Pancreas (tissue), 10 donors: ENCODE data around the gene CHMP4A. TPM values are rescaled to one million over a fixed set of nuclear protein-coding genes. Genes with fewer than 3 reads are reported as not detected.

ENCODE experiments used
- ATAC-seq, 4 donors: fragments of 200-7000 bp; cut with Tn5 transposase; one replicate each; pipeline versions ENCODE4 v1.8.0 to v1.9.1; 2020; ENCODE audit warnings: mild to moderate bottlenecking in 4 of 4, moderate library complexity in 4 of 4
- DNase-seq, 6 donors: peaks; one replicate each; pipeline ENCODE4 v3.0.0-alpha.2; 2020
- FAIRE-seq: peaks from 2 replicates; lab custom pipeline; 2012; peaks lifted over from hg19 to GRCh38; lab: Jason Lieb, UNC
- H3K27ac ChIP-seq, 4 donors: fragments of 200-600 bp; sonication (generic); 1 replicate in 3 of 4; 2 replicates in 1 of 4; pipeline versions ENCODE4 v1.5.0 to v1.8.0; 2020
- H3K27me3 ChIP-seq, 4 donors: fragments of 200-600 bp; one replicate each; pipeline ENCODE4 v1.8.0; 2021
- H3K36me3 ChIP-seq, 3 donors: fragments of 200-600 bp; sonication (generic) in 1 of 3; one replicate each; pipeline versions ENCODE4 v1.5.0 to v1.8.0; 2020 to 2021
- H3K4me1 ChIP-seq, 3 donors: fragments of 200-600 bp; one replicate each; pipeline ENCODE4 v1.8.0; 2021
- H3K4me3 ChIP-seq, 4 donors: fragments of 200-600 bp; sonication (generic) in 2 of 4; one replicate each; pipeline versions ENCODE4 v1.5.0 to v1.8.0; 2020 to 2021
- H3K9me3 ChIP-seq, 4 donors: fragments of 200-600 bp; one replicate each; pipeline ENCODE4 v1.8.0; 2021
- CTCF ChIP-seq, 4 donors: fragments of 200-600 bp; sonication (generic) in 3 of 4; IDR thresholded peaks; one replicate each; pipeline versions ENCODE4 v1.5.0 to v1.8.0; 2021; ENCODE audit warnings: antibody characterized with exemption in 4 of 4
- WGBS, 2 donors: extraction: QIAGEN DNeasy Blood & Tissue Kit; methylation state at CpG; one replicate each; pipeline ENCODE4 v1.1.7; 2013; 5-methylcytosine and 5-hydroxymethylcytosine counted together
- intact Hi-C, 3 donors: fragments of 100-400 bp; cut with DNase I; formaldehyde crosslinking; loops; one replicate each; pipeline versions ENCODE4 v1.11.1 to v1.14.2; 2022
- polyA plus RNA-seq, 2 donors: library from polyadenylated mRNA; stranded (reverse); fragments of 200-250 nt; gene quantifications; one replicate each; pipeline ENCODE4 v1.2.3, GENCODE V29; 2013
- total RNA-seq, 6 donors: library from RNA; stranded (reverse); fragmentation: NEBNext Ultra II Directional in 4 of 6; extraction: Animal tissue kit (Norgen Biotek cat#: 25700) in 4 of 6; gene quantifications; one replicate each; pipeline versions ENCODE4 v1.2.1 to v1.2.4, GENCODE V29; 2021 to 2023
- donor health status: healthy with polysubstance abuse.
- donor health status: DM: no; HTN: no; CAD: no; lungs with moderate emphysema.
- donor health status: DM: no; HTN: no; CAD: no.
- donor health status: control.
- donor health status: control.
- donor health status: Bipolar disorder and iron deficiency.
- donor health status: DM: yes; HTN: yes; CAD: no.
- donor health status: DM: no; HTN: no; CAD: no.
- donor health status: DM: no; HTN: no; CAD: no.
- donor health status: DM: yes; HTN: yes; CAD: no.

CHMP4A gene
- total and polyA plus RNA-seq, 8 donors, result 16.3 to 79.9 (median 23.5) TPM

DNA sequence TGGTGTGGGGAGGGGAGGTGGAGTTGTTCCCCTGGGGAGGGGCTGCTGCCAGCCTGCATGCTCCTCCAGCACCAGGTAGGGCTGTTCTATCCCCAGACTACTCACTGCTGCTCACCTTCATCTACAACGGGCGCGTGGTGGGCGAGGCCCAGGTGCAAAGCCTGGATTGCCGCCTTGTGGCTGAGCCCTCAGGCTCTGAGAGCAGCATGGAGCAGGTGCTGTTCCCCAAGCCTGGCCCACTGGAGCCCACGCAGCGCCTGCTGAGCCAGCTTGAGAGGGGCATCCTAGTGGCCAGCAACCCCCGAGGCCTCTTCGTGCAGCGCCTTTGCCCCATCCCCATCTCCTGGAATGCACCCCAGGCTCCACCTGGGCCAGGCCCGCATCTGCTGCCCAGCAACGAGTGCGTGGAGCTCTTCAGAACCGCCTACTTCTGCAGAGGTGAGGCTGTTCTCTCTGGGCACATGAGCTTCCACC, 48.7 kb downstream of the CHMP4A start:
- peaks cover 0 to 19% (median 0%) of the 10 kb centered on the region in 3 donors for H3K4me1 ChIP-seq
- H3K9me3 ChIP-seq, result no peaks in the 10 kb centered on the region
- H3K4me3 ChIP-seq, result no peak overlapping the region
- H3K36me3 ChIP-seq, result peaks cover 5 to 44% (median 24%) of the 10 kb centered on the region in 3 donors
- H3K27me3 ChIP-seq, result no peaks in the 10 kb centered on the region
- no peak for FAIRE-seq
- H3K27ac ChIP-seq, result no peak overlapping the region
- TF ChIP-seq CTCF (IDR thresholded peaks at IDR 0.05), result no peak
- DNase-seq, result peak in 1 of 6 donors; percentile 42
- intact Hi-C loops, result no loop called here
- WGBS, 2 donors, result 85 to 94% methylated on average over 12 to 14 of the region's 14 CpGs
- ATAC-seq, result no peak

GRCh38 chr14:24162093-24162492, 51.2 kb downstream of the CHMP4A start:
- H3K9me3 ChIP-seq, result no peaks in the 10 kb centered on the region
- WGBS, 2 donors, result 36 to 49% methylated on average over 8 of the region's 8 CpGs
- peaks cover 0 to 19% (median 0%) of the 10 kb centered on the region in 3 donors for H3K4me1 ChIP-seq
- TF ChIP-seq CTCF (IDR thresholded peaks at IDR 0.05), result no peak
- H3K4me3 ChIP-seq, result peak overlapping the region in 2 of 4 donors; percentile 55 to 61
- no peaks in the 10 kb centered on the region for H3K27me3 ChIP-seq
- FAIRE-seq, result no peak
- intact Hi-C loops, result no loop called here
- ATAC-seq, result peak in 1 of 4 donors; percentile 3
- H3K36me3 ChIP-seq, result peaks cover 8 to 52% (median 29%) of the 10 kb centered on the region in 3 donors
- peak in 1 of 6 donors; percentile 45 for DNase-seq
- peak overlapping the region in 1 of 4 donors; percentile 79 for H3K27ac ChIP-seq

DNA sequence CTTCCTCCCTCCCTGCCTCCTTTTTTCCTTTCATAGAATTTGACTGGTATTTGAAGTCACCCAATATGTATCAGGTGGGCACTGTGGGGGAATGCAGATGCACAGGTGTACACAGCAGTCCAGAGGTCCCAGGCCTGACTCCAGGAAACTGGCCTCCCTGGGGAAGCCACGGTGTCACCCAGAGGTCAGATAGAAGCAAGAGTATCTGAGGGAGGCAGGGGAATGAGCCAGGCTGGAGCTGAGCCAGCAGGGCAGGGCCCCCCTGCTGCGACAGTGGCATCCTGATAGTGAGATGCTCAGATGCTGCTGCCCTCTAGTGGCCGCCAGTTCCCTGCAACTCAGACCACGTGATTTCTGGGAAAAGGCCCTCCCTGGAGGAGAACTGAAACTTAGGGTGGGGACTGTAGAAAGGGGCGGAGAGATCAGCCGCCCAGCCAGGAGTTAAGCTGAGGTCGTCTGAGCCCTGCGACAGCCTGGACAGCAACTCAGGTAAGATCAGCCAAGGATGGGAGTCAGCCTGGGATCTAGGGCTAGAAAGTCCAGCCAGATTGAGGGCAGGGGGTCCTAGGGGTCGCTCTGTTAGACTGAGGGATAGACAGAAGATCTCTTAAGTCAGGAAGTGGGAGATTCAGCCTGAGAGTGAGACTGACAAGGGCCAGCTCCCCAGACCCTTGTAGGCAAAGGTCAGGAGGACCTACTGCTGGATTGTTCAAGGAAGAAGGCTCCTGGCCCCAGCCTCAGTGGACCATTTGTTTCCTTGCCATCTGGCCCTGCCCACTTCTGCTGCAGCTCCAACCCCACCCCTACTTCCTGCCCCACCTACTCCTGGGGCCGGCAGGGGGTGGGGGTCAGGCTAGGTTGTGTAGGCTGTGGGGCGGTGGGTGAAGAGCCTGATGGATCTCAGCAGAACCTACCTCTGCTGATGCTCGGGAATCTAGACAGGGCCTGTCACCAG, 52.2 kb downstream of the CHMP4A start, which contains the start of gene IRF9:
IRF9 (plus strand) TSS at position 416 of the 955 bp plus-strand sequence. CDS start 880 bp downstream, outside the sequence.
- no peaks in the 10 kb centered on the region for H3K27me3 ChIP-seq
- WGBS, 2 donors, result 0 to 1% methylated on average over 12 of the region's 12 CpGs
- peaks cover 9 to 54% (median 29%) of the 10 kb centered on the region in 3 donors for H3K36me3 ChIP-seq
- peak; percentile 93 to 97 (median 96) for DNase-seq
- FAIRE-seq, result no peak
- ATAC-seq, result peak; percentile 94 to 96 (median 96)
- peak within 1 kb of the TSS; percentile 37 to 74 (median 58) for H3K4me3 ChIP-seq
- H3K27ac ChIP-seq, result peak within 1 kb of the TSS; percentile 71 to 92 (median 82)
- H3K9me3 ChIP-seq, result no peaks in the 10 kb centered on the region
- TF ChIP-seq CTCF (IDR thresholded peaks at IDR 0.05), result peak; percentile 89 to 96 (median 92)
- peaks cover 0 to 19% (median 0%) of the 10 kb centered on the region in 3 donors for H3K4me1 ChIP-seq
- intact Hi-C loops, result no loop called here

- Histone ChIP-seq H3K27ac (peak overlapping the region; percentile 71 to 92 (median 82)), H3K4me3 (no peak overlapping the region), H3K4me1 (peaks cover 0 to 19% (median 0%) of the 10 kb centered on the region in 3 donors), H3K27me3 (no peaks in the 10 kb centered on the region), H3K9me3 (no peaks in the 10 kb centered on the region), H3K36me3 (peaks cover 10 to 54% (median 26%) of the 10 kb centered on the region in 3 donors)
- intact Hi-C loops, result no loop called here
- TF ChIP-seq CTCF (IDR thresholded peaks at IDR 0.05), result no peak
- FAIRE-seq, result no peak
- no peak for ATAC-seq
- 87% methylated on average over 4 of the region's 4 CpGs for WGBS, 2 donors
- no peak for DNase-seq
These were observed 52.8 kb downstream of the CHMP4A start for GRCh38 chr14:24160499-24160849.
